Activated CD8-positive, alpha-beta memory T cell treated with anti-CD3 and anti-CD28 coated beads for 36 hours (primary cell): ENCODE measurements around the gene LYPD6. TPM values are rescaled to one million over a fixed set of nuclear protein-coding genes. Genes with fewer than 3 reads are reported as not detected.
"Not testable (repeated sequence)": the region's sequence is repeated elsewhere in the genome, so short reads cannot be mapped to it uniquely, and the experiment has no call there.

ENCODE experiments used
- CTCF ChIA-PET: fragments of 350-600 bp; sonication (Branson Sonifier 250); formaldehyde crosslinking; loops from one replicate; lab custom pipeline; 2021; ENCODE audit warnings: antibody characterized with exemption; lab: Charles Lee
- POLR2A ChIA-PET: fragments of 350-600 bp; sonication (Branson Sonifier 250); formaldehyde crosslinking; loops from one replicate; lab custom pipeline; 2021; ENCODE audit warnings: antibody characterized with exemption; lab: Charles Lee
- total RNA-seq, 2 experiments: library from RNA; stranded (reverse); gene quantifications; one replicate each; pipeline ENCODE4 v1.2.3, GENCODE V29; 2021

The LYPD6 gene
- total RNA-seq, 2 experiments from 2014 or later, result not detected

- ChIA-PET CTCF (no interaction called here), POLR2A (no interaction called here)
Observed at GRCh38 chr2:149483004-149483605, 152.7 kb downstream of the LYPD6 start.

GRCh38 chr2:149486664-149487063 is 156.3 kb downstream of the LYPD6 start:
- POLR2A ChIA-PET, result no interaction called here
- CTCF ChIA-PET, result no interaction called here

- ChIA-PET POLR2A (no interaction called here), CTCF (no interaction called here)
Observed at GRCh38 chr2:149487189-149487588, 156.8 kb downstream of the LYPD6 start.

- POLR2A ChIA-PET, result no interaction called here
- CTCF ChIA-PET, result no interaction called here
Observed at GRCh38 chr2:149488706-149489440, 158.5 kb downstream of the LYPD6 start.

- POLR2A ChIA-PET, result no interaction called here
- CTCF ChIA-PET, result no interaction called here
Observed at GRCh38 chr2:149489452-149489851, 159.1 kb downstream of the LYPD6 start.

GRCh38 chr2:149490296-149490695 is 159.9 kb downstream of the LYPD6 start:
- CTCF ChIA-PET, result no interaction called here

GRCh38 chr2:149492923-149493322 is 162.5 kb downstream of the LYPD6 start:
- CTCF ChIA-PET, result no interaction called here
- POLR2A ChIA-PET, result no interaction called here

More at GRCh38 chr2:149490296-149490695, 159.9 kb downstream of the LYPD6 start:
- POLR2A ChIA-PET, result no interaction called here

GRCh38 chr2:149499204-149499603 is 168.8 kb downstream of the LYPD6 start:
- CTCF ChIA-PET, POLR2A ChIA-PET: not testable (repeated sequence)

- CTCF ChIA-PET, POLR2A ChIA-PET: not testable (repeated sequence)
Observed at GRCh38 chr2:149506808-149507207, 176.4 kb downstream of the LYPD6 start.

- POLR2A ChIA-PET, result no interaction called here
- CTCF ChIA-PET, result no interaction called here
Observed at GRCh38 chr2:149507974-149508373, 177.6 kb downstream of the LYPD6 start.

GRCh38 chr2:149513461-149513860 is 183.1 kb downstream of the LYPD6 start:
- CTCF ChIA-PET, result no interaction called here

More at GRCh38 chr2:149513461-149513860, 183.1 kb downstream of the LYPD6 start:
- POLR2A ChIA-PET, result no interaction called here
